ENCODE measurements around the gene TMEM132C.

DNA sequence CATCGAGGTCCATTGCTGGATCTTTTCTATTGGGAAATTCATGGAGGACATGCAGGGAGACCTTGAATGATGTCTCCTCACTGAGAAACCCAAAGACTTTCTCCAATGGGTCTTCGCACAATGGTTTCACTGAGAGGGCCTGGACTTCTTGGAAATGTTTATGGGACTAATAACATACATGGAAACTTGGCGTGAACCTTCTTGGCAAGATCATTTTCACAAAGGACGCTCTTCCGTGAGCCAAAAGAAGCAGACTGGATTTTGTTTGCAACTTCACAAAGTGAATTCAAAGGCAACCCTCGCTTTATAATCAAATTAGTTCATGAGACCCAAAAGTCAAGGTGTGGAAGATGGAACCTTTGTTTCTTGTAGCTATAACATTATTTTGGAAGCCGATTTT lies 154.4 kb downstream of the TMEM132C start:
- TF ChIP-seq, protein P1, sequence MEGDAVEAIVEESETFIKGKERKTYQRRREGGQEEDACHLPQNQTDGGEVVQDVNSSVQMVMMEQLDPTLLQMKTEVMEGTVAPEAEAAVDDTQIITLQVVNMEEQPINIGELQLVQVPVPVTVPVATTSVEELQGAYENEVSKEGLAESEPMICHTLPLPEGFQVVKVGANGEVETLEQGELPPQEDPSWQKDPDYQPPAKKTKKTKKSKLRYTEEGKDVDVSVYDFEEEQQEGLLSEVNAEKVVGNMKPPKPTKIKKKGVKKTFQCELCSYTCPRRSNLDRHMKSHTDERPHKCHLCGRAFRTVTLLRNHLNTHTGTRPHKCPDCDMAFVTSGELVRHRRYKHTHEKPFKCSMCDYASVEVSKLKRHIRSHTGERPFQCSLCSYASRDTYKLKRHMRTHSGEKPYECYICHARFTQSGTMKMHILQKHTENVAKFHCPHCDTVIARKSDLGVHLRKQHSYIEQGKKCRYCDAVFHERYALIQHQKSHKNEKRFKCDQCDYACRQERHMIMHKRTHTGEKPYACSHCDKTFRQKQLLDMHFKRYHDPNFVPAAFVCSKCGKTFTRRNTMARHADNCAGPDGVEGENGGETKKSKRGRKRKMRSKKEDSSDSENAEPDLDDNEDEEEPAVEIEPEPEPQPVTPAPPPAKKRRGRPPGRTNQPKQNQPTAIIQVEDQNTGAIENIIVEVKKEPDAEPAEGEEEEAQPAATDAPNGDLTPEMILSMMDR (IDR thresholded peaks at IDR 0.05) = no peak
- no peak for TF ChIP-seq POLR2A (IDR thresholded peaks at IDR 0.05)

Measured in heart left ventricle (tissue), 13 donors.